GM19468 (cell line): ENCODE data around the gene UST.
A peak's percentile ranks its signal among the peaks of the same experiment; 100 is the strongest.

Experiments
- ATAC-seq: cut with Tn5 transposase; IDR thresholded peaks from one replicate; pipeline ENCODE4 v1.9.1; 2021; ENCODE audit warnings: mild to moderate bottlenecking, moderate library complexity, moderate number of reproducible peaks; ENCODE audit not compliant: unreplicated experiment; ENCODE audit errors: extremely low read depth

UST gene, protein sequence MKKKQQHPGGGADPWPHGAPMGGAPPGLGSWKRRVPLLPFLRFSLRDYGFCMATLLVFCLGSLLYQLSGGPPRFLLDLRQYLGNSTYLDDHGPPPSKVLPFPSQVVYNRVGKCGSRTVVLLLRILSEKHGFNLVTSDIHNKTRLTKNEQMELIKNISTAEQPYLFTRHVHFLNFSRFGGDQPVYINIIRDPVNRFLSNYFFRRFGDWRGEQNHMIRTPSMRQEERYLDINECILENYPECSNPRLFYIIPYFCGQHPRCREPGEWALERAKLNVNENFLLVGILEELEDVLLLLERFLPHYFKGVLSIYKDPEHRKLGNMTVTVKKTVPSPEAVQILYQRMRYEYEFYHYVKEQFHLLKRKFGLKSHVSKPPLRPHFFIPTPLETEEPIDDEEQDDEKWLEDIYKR

DNA sequence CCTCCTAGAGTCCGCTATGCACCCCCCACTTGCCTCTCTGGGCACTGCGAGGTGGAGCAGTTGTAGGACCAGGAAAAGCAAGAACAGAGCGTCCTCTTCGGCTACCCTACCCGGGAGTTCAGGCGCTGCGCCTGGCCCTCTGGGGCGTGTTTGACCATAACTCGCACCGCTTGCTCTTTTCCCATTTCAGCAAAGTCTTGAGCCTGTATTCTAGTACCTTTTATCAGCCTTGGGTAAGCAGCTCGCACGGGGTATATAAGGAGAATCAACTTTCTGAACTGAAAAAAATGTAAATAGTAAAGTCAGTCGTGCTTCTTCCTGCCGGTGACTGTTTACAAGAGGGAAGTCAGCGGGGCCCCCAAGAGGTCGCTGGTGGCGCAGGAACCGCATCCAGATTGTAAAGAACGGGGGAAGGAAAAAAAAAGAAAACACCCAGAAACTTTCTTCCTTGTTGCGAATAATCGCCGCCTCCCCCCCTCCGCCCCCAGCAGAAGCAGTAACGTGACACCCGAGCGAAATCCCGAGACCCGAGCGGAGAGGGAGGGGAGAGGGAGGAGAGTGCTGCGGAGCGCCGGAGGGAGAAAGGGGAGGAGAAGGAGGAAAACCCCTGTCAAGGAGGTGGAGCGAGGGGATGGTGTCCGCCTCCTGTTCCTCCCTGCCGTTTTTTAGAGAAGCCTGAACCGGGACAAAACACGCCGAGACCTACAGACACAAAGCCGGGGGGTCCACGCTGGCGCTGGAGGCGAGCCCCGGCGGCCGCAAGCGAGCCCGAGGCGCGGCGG, at the start of gene UST:
Gene UST (plus strand): TSS at position 668 of the 782 bp plus-strand sequence. CDS start 401 bp downstream, outside the sequence.
- no peak for ATAC-seq

DNA sequence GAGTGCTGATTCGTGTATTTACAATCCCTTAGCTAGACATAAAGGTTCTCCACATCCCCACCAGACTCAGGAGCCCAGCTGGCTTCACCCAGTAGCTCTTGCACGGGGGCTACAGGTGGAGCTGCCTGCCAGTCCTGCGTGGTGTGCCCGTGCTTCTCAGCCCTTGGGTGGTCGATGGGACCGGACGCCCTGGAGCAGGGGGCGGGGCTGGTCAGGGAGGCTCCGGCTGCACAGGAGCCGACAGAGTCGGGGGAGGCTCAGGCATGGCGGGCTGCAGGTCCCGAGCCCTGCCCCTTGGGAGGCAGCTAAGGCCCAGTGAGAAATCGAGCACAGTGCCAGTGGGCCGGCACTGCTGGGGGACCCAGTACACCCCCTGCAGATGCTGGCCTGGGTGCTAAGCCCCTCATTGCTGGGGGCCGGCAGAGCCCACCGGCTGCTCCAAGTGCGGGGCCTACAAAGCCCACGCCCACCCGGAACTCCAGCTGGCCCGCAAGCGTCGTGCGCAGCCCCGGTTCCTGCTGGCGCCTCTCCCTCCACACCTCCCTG, 48.9 kb upstream of the UST start:
- no peak for ATAC-seq

DNA sequence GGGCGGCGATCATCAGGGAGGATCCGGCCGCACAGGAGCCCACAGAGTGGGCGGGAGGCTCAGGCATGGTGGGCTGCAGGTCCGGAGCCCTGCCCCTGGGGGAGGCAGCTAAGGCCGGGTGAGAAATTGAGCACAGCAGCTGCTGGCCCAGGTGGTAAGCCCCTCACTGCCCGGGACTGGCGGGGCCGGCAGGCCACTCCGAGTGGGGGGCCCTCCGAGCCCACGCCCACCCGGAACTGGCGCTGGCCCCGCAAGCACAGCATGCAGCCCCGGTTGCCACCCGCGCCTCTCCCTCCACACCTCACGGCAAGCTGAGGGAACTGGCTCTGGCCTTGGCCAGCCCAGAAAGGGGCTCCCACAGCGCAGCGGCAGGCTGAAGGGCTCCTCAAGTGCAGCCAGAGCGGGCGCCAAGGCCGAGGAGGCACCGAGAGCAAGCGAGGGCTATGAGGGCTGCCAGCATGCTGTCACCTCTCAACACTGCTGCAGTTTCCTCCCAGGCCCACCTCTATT, 48.1 kb upstream of the UST start:
- no peak for ATAC-seq

DNA sequence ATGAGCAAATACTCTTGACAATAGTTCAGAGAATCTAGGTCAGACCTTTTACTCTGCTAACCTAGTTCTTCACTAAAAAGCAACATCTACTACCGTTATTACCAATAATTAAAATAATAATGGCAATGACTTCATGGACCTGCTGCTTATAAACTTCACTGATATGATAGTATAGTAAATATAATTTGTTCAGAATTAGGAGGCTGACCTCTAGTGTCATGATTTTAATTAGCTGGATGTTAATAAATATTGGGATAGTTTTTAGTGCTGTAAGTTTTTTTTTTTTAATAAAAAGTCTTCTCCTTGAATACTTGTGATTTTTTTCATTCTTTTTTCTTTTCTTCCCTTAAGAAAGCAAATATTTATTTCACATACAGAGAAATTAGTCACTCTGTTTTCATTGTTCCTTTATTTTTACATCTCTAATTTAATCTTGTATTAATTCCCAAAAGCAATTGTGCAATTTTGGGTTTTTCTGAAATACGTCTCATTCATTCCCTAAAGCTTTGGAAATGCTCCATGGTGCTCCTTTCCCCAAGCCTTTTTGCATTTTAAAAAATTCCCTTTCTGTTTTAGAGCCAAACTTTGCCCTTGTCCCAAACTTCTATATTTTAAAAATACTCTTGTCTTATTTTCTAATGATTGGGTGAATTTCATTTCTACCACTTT, 46.6 kb upstream of the UST start:
- ATAC-seq: no peak

DNA sequence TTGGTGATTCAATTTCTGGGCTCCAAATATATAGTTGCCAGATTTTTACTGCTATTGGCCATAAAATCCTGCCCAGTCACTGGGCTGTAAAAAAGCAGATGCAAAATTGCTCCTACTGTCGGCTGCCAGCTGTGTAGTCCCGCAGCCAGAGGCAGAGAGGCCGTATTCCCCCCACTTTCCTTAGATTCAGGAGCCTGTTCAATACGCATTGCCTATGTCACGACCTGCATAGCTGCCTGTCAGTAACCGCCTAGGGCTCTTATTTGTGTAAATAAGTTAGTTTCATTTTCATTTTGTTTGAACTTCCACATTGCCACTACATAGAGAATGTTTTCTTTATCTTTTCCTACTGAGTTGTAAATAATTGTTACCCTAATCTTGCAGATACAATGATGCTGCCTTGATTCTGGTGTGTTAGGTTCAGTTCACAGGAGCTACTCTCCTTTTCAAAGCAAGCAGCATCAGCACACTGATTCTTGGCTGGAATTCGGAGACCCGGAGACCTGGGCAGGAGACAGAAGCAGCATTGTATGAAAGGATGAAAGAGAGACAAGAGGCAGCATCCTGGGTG, 46.0 kb upstream of the UST start:
- peak; percentile 51 for ATAC-seq

DNA sequence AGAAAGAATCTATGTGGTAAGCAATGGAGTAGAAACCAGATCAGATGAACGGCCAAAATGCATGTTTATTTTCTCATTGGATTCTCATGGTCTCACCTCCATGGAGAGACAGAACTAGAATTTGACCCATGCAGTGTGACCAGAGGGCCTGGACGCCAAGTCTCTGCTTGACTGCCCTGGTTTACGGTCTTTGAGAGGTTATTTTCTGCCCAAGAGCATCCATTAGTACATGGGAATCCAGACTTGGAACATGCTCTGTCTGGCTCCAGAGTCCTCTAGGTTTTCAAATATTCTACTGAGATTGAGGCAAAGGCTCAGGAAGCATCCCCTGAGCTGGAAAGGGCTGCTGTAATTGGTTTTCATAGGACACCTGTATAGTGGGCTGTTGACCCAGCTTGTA, 45.5 kb upstream of the UST start:
- ATAC-seq: peak; percentile 5

DNA sequence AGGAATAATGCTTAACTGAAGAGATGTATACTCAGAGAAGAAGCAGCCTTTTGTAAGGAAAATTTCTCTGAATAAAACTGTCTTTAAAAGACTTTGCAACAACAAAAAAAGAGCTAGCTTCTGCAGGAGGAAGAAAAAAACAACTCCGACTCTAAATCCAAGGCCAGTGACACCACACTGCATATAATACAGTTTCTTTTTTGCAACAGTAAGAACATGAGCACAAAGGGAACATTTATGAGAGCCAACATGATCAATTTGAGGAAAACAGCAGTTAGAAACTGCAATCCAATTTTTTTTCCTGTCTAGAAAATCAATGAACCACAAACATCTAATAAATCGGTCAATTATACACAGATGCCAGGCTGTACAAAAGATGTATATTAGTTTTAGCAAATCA, 42.9 kb upstream of the UST start:
- ATAC-seq: no peak

DNA sequence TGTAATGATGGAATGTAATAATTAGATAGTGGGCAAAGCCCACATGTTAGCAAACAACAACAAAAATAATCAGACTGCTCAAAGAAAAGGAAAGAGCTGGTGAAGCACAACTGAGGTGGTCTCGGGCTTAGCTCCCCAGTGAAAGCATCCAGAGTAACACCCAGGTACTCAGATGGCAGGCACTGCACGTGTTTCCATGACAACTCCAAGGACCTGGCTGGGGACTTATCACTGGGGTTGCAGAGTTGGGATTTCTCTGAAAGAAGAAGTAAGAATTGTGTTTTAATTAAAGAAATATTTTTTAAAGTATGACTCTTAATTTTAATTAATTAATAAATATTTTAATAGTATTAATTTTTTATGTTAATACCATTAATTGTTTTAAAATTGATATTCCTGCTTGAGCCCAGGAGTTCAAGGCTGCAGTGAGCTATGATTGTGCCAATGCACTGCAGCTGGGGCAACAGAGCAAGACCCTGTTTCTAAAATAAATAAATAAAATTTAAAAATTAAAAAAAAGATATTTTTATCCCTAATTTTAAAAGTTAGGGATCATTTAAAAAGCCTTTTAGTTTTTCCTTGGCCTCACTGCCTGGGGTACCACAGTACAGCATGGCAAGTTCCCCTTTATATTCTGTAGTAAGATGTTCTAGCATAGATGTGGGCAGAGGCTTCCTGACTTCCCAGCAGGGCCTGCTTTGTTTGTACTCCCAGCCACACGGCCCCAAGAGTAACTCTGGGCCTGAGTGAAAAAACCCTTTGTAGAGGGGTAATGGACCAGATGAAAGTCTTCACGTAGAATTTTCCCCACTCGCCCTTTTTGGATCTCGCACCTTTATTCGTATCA, 42.2 kb upstream of the UST start:
- ATAC-seq: no peak

DNA sequence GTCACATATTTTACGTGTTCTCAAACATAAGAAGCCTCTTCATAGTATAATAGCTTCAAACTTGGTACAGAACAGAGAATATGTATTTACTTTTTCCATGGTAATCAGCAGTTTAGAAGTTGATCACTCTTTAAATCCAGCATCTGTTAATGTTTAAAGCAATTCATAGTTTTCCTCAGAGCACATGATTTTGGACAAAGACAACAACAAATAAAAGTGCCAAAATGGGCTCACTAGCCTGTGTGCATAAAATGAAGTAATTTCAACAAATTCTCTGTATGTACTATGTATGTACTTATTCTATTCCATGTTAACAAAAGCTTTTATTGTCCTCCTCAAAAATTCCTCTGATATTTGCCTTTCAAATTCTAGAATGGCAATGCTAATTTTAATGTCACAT, 38.1 kb upstream of the UST start:
- no peak for ATAC-seq

DNA sequence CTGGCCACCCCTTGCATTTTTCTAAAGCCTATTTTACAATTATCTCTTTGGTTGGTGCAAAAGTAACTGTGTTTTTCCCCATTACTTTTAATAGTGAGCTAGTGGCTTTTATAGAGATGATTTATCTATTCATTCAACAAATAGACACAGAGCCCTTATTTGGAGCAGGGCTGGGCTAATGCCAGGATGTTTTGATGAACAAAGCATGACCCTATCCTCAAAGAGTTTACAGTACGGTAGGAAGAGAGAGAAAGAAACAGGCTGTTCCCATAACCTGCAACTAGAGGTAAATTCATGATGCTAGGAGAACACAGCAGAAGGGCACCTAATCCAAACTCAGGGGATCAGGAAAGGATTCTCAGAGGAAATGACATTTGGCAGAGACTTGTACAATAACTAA, 37.3 kb upstream of the UST start:
- ATAC-seq: no peak

DNA sequence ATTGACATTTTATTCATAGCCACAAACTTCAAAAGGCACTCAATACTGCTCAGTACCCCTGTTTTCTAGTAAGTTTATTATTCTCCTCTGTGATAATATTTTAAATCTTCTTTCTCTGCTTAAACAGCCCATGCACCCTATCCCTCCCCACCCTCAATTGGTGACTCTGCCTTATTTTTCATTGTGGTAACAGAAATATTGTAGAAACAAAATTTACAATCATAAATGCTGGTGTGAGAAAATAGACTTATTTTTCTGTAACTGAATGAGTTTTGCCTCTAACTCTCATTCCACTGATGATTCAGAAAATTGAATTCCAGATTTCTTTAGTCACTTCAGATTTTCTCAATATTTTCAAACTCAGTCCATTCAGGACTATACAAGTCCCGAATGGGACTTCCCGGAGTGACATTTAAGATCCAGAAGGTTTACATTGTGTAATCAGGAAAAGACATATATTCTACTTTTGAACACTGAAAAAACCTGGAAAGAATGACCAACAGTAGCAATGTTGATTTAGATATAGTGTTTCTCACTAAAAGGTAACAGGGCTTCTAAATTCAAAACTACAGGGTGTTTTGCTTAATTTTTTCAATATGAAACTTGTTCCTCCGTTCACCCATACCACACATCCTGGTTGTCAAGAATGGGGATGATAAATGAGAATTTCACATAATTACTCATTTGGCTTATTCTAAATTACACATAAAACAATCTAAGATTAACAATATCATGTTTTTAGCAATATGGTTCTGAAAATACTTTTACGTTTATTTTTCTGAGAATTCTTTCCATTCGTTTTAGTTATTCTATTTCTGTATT, 34.8 kb upstream of the UST start:
- ATAC-seq: no peak

DNA sequence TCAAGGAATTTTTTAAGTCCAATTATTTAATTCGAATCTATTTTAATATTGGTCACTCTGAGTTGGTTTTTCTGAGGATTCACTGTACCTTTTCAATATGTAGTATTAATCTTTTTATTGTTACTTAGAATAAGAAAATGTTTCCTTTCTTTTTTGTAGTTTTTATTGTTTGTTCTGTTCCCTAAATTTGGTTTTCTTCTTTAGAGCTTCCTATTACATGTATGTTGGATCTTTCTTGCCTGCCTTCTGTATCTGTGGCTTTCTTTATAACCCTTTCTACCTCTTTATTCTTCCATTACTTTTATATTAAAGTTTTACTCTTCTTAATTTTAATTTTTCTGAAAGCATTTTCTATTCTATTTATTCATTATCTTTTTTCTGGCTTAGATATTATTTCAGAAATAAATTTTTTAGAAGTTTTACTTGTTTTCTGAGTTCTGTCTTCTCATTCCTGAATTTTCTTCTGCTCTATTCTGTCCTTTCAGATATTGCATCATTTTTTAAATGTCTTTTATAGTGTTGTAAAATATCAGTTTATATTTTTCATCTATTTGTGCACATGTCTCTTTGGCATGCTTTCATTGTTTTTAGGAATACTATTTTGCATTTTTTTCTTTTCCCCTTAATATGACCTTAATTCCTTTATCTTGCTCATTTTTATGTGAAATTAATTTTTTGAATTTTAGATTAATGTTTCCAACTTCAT, 33.6 kb upstream of the UST start:
- no peak for ATAC-seq

DNA sequence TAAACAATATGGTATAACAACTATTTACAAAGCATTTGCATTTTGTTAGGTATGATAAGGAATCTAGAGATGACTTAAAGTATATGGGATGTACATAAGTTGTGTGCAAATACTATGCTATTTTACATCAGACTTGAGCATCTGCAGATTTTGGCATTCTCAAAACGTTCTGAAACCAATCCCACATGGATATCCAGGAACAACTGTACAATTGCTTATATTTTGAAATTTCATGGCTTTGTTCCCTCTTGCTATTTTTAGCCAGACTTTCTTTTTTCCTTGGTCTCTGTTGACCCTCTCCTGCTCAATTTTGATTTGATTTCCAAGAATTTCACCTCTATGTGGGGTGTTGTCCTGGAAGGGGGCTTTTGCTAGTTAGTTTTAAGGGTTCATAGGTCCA, 32.9 kb upstream of the UST start:
- ATAC-seq: no peak

DNA sequence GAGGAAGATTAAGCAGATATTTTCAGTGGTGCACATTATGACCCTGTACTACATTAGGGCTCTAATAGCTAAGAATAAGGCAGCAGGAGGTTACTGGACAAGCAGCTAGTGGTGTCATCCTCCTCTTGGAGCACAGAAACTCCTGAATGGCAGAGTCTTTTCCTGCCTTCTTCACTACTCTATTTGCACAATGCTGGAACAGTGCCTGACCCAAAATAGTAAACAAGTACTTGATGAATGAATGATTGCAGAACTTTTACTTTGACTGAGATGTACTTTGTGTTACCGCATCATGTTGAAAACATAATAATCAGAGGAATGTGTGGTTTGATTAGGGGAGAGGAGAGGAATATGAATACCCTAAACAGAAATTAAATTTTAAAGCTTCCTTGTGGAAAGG, 30.0 kb upstream of the UST start:
- ATAC-seq: no peak

DNA sequence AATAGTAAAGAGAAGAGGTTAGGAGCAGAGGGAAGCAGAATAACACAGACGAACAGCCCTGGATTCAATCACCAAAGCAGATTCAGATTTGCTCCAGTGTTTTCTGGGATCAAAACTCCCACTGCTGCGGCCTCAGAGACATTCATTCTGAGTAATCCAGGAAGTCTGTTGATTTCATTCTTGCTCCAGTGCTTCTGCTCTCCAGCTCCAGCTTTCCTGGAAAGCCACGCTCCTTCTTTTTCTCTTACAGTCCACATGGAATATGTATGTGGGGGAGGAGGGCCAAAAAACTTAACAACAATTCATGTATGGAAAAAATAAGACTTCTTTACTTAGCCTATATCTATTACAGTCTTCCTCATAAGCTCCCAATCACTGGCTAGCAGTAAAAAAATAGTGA, 26.4 kb upstream of the UST start:
- no peak for ATAC-seq

DNA sequence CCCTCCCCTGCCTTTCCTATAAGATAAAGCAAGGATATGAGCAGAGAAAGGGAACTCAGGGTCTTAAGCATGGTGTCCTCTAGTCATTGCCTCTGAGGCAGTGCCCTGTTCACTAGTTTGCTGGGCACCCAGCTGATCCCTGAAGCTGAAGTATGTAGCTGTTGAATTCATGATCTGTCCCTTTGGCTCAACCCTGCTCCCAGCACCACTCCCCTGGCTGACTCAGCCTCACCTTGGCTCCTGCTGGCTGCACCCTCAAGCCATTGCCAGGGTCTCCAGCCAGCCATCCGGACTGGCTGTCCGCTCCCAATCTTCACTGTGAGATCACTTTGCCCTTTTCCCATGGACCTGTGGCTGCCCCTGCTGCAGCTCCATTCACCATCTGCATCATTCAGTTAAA, 25.9 kb upstream of the UST start:
- no peak for ATAC-seq

DNA sequence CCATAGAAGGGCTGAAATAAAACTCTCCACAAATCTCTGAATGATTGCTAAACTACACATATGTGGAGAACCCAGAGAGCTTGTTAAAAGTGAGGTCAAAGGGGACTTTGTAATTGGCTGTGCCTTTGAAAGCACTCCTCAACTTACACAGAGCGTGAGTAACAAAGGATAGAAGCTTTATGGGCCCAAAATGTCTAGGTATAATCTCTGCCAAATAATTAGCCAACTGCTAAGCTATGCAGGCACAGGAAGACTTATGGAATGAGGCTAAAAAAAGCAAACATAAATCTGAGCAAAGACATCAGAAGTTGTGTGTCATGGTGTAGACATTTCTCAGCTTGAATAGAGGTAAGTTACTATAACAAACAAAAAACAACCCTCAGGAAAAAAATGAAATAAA, 23.3 kb upstream of the UST start:
- no peak for ATAC-seq

DNA sequence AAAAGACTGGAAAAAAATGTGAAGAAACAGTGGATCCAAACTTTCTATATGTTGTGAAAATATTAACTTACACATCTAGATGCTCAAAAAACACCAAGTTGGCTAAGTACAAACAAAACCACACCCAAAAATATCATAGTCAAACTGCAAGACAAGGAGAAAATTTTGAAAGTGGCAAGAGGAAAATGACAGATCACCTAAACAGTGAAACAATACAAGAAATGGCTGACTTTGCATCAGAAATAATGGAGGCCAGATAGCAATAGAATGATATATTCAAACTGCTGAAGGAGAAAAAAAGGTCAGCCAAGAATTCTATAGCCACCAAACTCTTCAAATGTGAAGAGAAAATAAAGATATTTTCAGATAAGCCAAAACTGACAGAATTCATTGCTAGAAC, 22.4 kb upstream of the UST start:
- no peak for ATAC-seq
